Measurements from ENCODE around the gene NANP. TPM values are rescaled to one million over a fixed set of nuclear protein-coding genes. Genes with fewer than 3 reads are reported as not detected.
"Not testable (repeated sequence)": the region's sequence is repeated elsewhere in the genome, so short reads cannot be mapped to it uniquely, and the experiment has no call there.

Gene NANP
- total RNA-seq, 2 experiments from 2014 or later: 10.2 to 10.9 TPM

- peak overlapping the region; percentile 97 for H3K27ac Mint-ChIP-seq
- peak overlapping the region; percentile 84 for H3K4me3 Mint-ChIP-seq
- H3K27me3 Mint-ChIP-seq: no peaks in the 10 kb centered on the region
- H3K36me3 Mint-ChIP-seq: peaks cover 32% of the 10 kb centered on the region
- peaks cover 13% of the 10 kb centered on the region for H3K9me3 Mint-ChIP-seq
- DNase-seq: no peak
- H3K4me1 Mint-ChIP-seq: peaks cover 26% of the 10 kb centered on the region
These were observed 706 bp upstream of the NANP start for GRCh38 chr20:25624500-25624939.

- H3K4me1 Mint-ChIP-seq: peaks cover 26% of the 10 kb centered on the region
- peak; percentile 41 for DNase-seq
- peak overlapping the region; percentile 97 for H3K27ac Mint-ChIP-seq
- peak overlapping the region; percentile 84 for H3K4me3 Mint-ChIP-seq
- H3K36me3 Mint-ChIP-seq: peaks cover 31% of the 10 kb centered on the region
- peaks cover 11% of the 10 kb centered on the region for H3K9me3 Mint-ChIP-seq
- no peaks in the 10 kb centered on the region for H3K27me3 Mint-ChIP-seq
These were observed 534 bp downstream of the NANP start for GRCh38 chr20:25623225-25623735.

GRCh38 chr20:25622450-25623224 is 1.2 kb downstream of the NANP start:
- no peaks in the 10 kb centered on the region for H3K27me3 Mint-ChIP-seq
- peaks cover 6% of the 10 kb centered on the region for H3K9me3 Mint-ChIP-seq
- DNase-seq: no peak
- H3K36me3 Mint-ChIP-seq: peaks cover 28% of the 10 kb centered on the region
- peak overlapping the region; percentile 54 for H3K27ac Mint-ChIP-seq
- H3K4me3 Mint-ChIP-seq: peak overlapping the region; percentile 84
- H3K4me1 Mint-ChIP-seq: peaks cover 26% of the 10 kb centered on the region

- H3K27ac Mint-ChIP-seq: no peak overlapping the region
- peaks cover 6% of the 10 kb centered on the region for H3K9me3 Mint-ChIP-seq
- peaks cover 26% of the 10 kb centered on the region for H3K4me1 Mint-ChIP-seq
- H3K36me3 Mint-ChIP-seq: peaks cover 28% of the 10 kb centered on the region
- no peaks in the 10 kb centered on the region for H3K27me3 Mint-ChIP-seq
- no peak for DNase-seq
- peak overlapping the region; percentile 84 for H3K4me3 Mint-ChIP-seq
These were observed 1.8 kb downstream of the NANP start for GRCh38 chr20:25622049-25622448.

GRCh38 chr20:25619514-25619913 is 4.3 kb downstream of the NANP start:
- Mint-ChIP-seq H3K36me3 (peaks cover 25% of the 10 kb centered on the region), H3K9me3 (peaks cover 2% of the 10 kb centered on the region), H3K27me3 (no peaks in the 10 kb centered on the region), H3K27ac (no peak overlapping the region), H3K4me1 (peaks cover 25% of the 10 kb centered on the region), H3K4me3 (no peak overlapping the region)
- DNase-seq: no peak

GRCh38 chr20:25608774-25609173 is 15.0 kb downstream of the NANP start:
- no peak overlapping the region for H3K4me3 Mint-ChIP-seq
- DNase-seq: no peak
- H3K27me3 Mint-ChIP-seq: no peaks in the 10 kb centered on the region
- H3K4me1 Mint-ChIP-seq: no peaks in the 10 kb centered on the region
- H3K9me3 Mint-ChIP-seq: no peaks in the 10 kb centered on the region
- H3K36me3 Mint-ChIP-seq: peaks cover 8% of the 10 kb centered on the region
- H3K27ac Mint-ChIP-seq: no peak overlapping the region

GRCh38 chr20:25606094-25606695 is 17.6 kb downstream of the NANP start:
- peaks cover 5% of the 10 kb centered on the region for H3K4me1 Mint-ChIP-seq
- no peak overlapping the region for H3K27ac Mint-ChIP-seq
- H3K9me3 Mint-ChIP-seq: no peaks in the 10 kb centered on the region
- no peak overlapping the region for H3K4me3 Mint-ChIP-seq
- no peaks in the 10 kb centered on the region for H3K27me3 Mint-ChIP-seq
- no peaks in the 10 kb centered on the region for H3K36me3 Mint-ChIP-seq
- DNase-seq: no peak

GRCh38 chr20:25605148-25605547 is 18.7 kb downstream of the NANP start:
- H3K9me3 Mint-ChIP-seq: no peaks in the 10 kb centered on the region
- no peak for DNase-seq
- H3K27ac Mint-ChIP-seq: no peak overlapping the region
- peaks cover 5% of the 10 kb centered on the region for H3K4me1 Mint-ChIP-seq
- H3K27me3 Mint-ChIP-seq: no peaks in the 10 kb centered on the region
- no peak overlapping the region for H3K4me3 Mint-ChIP-seq
- H3K36me3 Mint-ChIP-seq: no peaks in the 10 kb centered on the region

GRCh38 chr20:25604611-25605010 is 19.2 kb downstream of the NANP start:
- H3K27ac Mint-ChIP-seq: no peak overlapping the region
- no peaks in the 10 kb centered on the region for H3K9me3 Mint-ChIP-seq

GRCh38 chr20:25602914-25603309 is 20.9 kb downstream of the NANP start:
- H3K36me3 Mint-ChIP-seq, H3K4me1 Mint-ChIP-seq, DNase-seq, H3K27ac Mint-ChIP-seq, H3K4me3 Mint-ChIP-seq, H3K27me3 Mint-ChIP-seq, H3K9me3 Mint-ChIP-seq: not testable (repeated sequence)

More at GRCh38 chr20:25604611-25605010, 19.2 kb downstream of the NANP start:
- Mint-ChIP-seq H3K27me3 (no peaks in the 10 kb centered on the region), H3K4me1 (peaks cover 5% of the 10 kb centered on the region), H3K4me3 (no peak overlapping the region), H3K36me3 (no peaks in the 10 kb centered on the region)
- no peak for DNase-seq

- H3K9me3 Mint-ChIP-seq, H3K27ac Mint-ChIP-seq, H3K4me3 Mint-ChIP-seq, DNase-seq, H3K27me3 Mint-ChIP-seq, H3K36me3 Mint-ChIP-seq, H3K4me1 Mint-ChIP-seq: not testable (repeated sequence)
These were observed 21.5 kb downstream of the NANP start for GRCh38 chr20:25602191-25602913.

- peaks cover 5% of the 10 kb centered on the region for H3K4me1 Mint-ChIP-seq
- no peaks in the 10 kb centered on the region for H3K9me3 Mint-ChIP-seq
- no peaks in the 10 kb centered on the region for H3K36me3 Mint-ChIP-seq
- H3K27me3 Mint-ChIP-seq: no peaks in the 10 kb centered on the region
- H3K27ac Mint-ChIP-seq: no peak overlapping the region
- H3K4me3 Mint-ChIP-seq: no peak overlapping the region
- no peak for DNase-seq
These were observed 22.2 kb downstream of the NANP start for GRCh38 chr20:25601659-25602058.

GRCh38 chr20:25600632-25601031 is 23.2 kb downstream of the NANP start:
- Mint-ChIP-seq H3K9me3 (no peaks in the 10 kb centered on the region), H3K27ac (no peak overlapping the region), H3K36me3 (no peaks in the 10 kb centered on the region), H3K27me3 (no peaks in the 10 kb centered on the region), H3K4me1 (peaks cover 5% of the 10 kb centered on the region), H3K4me3 (no peak overlapping the region)
- no peak for DNase-seq

GRCh38 chr20:25592135-25592852 is 31.5 kb downstream of the NANP start:
- no peak for DNase-seq
- Mint-ChIP-seq H3K9me3 (no peaks in the 10 kb centered on the region), H3K4me3 (no peak overlapping the region), H3K36me3 (no peaks in the 10 kb centered on the region), H3K27ac (no peak overlapping the region), H3K27me3 (no peaks in the 10 kb centered on the region), H3K4me1 (no peaks in the 10 kb centered on the region)

- H3K4me1 Mint-ChIP-seq, H3K9me3 Mint-ChIP-seq, H3K27me3 Mint-ChIP-seq: not testable (repeated sequence)
These were observed 33.0 kb downstream of the NANP start for GRCh38 chr20:25590778-25591177.

More at GRCh38 chr20:25590778-25591177, 33.0 kb downstream of the NANP start:
- H3K4me3 Mint-ChIP-seq, H3K36me3 Mint-ChIP-seq, DNase-seq, H3K27ac Mint-ChIP-seq: not testable (repeated sequence)
